GM18517 (cell line): ENCODE measurements around the gene GRIN2C.

Source experiments
- ATAC-seq: cut with Tn5 transposase; IDR thresholded peaks from one replicate; pipeline ENCODE4 v1.9.1; 2021; ENCODE audit warnings: mild to moderate bottlenecking, moderate library complexity; ENCODE audit not compliant: unreplicated experiment

The GRIN2C gene

DNA sequence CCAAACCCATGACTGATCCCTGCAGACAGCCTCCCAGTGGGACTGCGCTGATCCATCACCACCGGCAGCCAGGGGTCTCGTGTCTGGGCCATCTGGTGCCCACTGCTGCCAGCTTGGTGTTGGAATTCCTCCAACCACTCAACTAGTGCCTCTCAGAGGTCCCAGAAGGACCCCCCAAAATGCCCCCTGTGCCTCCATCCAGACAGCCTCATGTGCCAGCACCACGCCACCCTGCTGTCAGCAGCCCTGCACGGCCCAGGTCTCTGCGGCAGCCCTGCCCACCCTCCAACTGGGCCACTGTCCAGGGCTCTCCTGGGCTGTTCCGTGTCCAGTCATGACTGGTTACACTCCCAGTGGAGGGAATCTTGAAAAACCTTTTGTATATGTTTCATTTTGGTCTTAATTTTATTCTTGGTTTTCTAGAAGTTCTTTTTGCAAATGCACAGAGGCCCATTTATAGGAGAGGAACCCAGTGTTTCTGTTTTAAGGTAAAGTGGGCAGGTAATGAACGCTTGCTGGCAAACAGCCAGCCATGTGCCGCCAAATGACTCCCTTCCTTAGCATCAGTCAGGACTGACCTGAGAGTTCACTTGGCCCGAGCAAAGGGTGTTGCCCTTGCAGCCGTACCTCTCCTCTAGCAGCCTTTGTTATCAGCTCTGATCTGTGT lies 34.6 kb downstream of the GRIN2C start:
- ATAC-seq = no peak

- ATAC-seq = no peak
These were observed 36.7 kb downstream of the GRIN2C start for GRCh38 chr17:74822939-74823367.

DNA sequence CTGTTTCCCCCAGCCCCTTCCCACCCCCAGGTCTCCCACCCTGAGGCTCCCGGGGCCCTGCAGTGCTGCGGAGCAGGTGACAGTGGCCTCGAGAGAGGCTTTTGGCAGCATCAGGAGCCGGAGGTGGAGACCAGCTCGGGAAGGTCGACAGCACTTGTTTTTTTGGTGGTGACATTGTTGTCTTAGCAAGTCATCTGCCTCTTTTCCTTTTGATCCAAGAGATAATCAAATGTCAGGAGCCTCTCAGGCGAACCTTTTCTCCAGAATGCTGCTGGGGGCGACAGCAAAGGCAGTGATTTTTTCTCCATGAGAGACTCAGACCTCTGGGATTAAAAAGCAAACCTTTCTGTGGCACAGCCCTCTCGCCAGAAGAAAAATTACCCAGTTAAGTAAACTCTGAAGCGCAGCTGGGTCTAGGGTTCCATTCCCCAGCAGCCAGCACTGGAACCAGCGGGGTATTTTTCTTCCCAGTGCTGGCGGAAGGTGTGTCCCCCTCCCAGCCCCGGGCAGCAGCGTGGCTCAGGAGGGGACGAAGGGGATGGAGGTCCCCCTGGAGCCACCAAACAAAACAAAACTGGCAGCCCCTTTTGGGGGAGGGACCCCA lies 37.2 kb downstream of the GRIN2C start:
- no peak for ATAC-seq

DNA sequence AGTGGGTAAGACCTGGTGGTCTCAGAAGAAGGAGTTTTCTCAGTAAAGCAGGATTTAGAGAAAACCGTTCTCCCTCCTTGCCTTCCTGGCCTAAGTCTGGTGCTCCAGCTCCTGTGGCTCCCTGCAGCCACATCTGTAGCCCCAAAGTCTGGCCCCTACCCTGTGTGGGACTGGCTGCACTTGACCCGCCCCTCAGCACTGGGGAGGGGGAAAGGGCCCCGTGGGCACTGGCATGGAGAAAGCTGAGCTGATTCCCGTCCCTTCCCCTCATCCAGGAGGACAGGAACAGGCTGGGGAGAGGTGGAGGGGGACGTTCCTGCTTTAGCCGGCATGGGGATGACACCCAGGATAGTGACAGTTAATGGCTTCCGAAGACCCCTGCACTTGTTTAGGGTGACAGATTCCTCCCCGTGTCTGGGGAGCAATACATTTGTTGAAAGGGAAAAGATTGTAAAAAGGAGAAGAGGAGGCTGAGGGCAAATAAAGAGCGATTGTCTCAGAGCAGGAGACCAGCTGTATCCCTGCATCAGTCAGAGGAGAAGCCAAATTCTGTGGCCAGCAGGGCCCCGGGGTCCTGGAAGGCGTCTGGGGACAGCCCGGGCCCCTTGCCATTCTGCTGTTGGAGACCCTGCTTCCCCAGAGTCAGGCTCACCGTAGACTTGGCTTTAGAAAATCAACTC lies 37.9 kb downstream of the GRIN2C start:
- no peak for ATAC-seq

DNA sequence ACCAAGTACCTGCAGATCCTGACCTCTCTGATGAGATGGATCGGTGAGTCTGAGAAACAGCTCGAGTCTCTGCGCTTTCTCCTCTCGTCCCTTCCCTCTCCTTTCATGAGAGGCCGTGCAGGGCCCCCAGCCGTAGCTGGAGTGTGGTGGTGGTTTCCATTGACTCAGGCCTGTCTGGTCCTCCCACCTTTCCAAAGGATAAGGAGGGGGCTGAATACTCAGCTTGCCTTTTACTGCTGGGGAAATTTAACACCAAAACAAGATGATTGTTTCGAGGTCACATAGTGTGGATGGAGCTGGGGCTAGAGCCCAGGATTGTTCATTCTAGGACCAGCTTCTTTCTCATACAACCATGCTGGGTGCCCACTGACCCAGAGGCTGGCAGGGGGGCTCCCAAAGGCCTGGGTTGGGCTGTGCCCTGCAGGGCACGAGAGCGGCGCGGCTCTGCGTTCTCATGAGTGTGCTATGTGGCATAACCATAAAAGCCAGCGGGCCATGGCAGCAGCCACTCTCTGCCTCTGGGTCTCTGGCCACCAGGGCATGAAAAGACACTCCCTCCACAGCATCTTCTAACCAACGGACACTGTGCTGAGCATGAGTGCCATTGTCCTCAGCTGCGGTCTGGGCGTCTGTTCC lies 39.8 kb downstream of the GRIN2C start:
- no peak for ATAC-seq

- ATAC-seq = no peak
These were observed 41.3 kb downstream of the GRIN2C start for GRCh38 chr17:74818291-74818938.

DNA sequence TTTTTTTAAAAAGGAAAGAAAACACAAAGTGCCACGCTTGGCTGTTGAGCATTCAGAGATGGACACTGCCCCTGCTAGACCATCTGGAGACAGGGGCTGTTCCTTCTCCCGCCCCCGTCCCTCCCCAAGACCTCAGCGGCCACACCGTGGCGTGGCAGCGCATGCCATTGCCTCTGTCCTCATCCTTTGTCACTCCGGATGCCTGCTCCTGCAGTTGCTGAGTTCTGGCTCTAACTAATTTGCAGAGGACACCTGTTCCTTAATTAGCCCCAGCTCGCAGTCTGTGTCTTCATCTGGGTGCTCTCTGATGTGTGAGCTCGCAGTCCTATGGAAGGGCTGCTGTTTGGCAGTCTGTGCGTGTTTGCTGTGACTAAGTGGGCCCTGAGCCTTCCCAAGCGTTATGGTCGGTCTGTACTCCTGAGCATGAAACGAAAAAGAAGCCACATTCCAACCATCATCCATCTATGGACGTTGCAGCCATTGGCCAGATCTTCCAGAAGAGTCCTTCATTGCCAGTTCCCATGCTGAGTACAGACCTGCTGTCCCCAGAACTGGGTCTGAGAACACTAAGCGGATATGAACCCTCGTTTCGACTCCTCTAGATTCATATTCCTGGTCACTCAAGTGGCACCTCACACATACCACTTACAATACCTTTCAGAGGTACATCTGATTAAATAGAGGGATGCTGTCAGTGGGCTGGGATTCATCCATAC lies 42.6 kb downstream of the GRIN2C start:
- no peak for ATAC-seq

- ATAC-seq = no peak
These were observed 43.9 kb downstream of the GRIN2C start for GRCh38 chr17:74815550-74816370.

DNA sequence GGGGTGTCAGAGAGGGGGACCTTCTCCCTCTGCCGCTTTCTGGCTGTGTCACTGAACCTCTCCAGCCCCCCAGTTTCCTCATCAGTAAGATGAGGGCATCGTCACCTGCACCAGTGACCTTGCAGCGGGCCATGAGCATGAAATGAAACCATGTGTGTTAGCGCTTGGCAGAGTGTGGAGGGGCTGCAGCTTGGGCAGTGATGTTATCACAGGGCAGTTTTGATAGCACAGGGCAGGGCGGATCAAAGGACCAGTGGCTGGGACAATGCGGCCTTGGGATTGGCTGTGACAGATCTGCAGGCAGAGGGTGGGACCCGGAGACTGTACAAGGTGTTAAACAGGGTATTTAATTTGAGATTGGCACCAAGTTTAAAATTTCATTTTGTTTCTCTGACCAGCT lies 44.6 kb downstream of the GRIN2C start:
- no peak for ATAC-seq

GRCh38 chr17:74814453-74814852 lies 45.2 kb downstream of the GRIN2C start:
- ATAC-seq = no peak

GRCh38 chr17:74812109-74813009 lies 47.3 kb downstream of the GRIN2C start:
- ATAC-seq = no peak

GRCh38 chr17:74810699-74811485 lies 48.8 kb downstream of the GRIN2C start:
- no peak for ATAC-seq

GRCh38 chr17:74808714-74809430 lies 50.8 kb downstream of the GRIN2C start:
- no peak for ATAC-seq

- no peak for ATAC-seq
These were observed 51.8 kb downstream of the GRIN2C start for GRCh38 chr17:74807925-74808324.

DNA sequence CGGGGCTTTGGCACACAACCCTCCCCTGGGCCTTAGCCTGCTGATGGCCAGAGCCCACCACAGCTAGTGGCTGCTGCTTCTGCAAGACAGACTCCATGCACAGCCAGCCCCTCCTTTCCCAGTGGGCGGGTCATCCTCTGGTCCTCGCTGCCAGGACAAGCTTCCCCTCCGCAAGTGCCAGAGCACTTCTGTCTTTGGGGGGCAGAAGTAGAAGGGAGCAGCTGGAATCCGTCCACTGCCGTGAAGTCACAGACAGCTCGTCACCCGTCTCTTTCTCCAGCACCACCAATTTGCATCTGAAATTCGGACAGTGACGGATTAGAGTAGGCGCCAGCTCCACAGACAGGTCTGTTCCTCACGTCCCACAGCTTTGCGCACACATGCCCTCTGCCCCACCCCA lies 52.2 kb downstream of the GRIN2C start:
- no peak for ATAC-seq

DNA sequence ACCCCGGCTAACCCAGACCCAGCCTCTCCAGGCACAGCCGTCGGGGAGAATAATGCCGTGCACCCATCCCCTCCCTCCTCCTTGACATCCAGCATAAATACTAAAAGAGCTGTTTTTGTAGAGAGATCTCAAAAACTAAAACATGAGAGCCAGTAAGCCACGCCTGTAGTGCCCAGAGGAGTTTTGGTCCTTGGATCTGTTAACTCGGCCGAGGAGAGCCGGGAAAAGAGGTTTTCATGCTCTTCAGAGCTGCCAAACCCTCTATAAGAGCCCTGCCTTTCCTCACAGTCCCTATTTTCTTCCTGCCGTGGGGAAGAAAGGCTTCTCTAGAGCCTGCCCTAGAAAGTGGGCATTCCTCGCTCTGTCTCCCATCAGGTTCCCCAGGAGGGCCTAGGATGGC lies 53.4 kb downstream of the GRIN2C start:
- no peak for ATAC-seq

DNA sequence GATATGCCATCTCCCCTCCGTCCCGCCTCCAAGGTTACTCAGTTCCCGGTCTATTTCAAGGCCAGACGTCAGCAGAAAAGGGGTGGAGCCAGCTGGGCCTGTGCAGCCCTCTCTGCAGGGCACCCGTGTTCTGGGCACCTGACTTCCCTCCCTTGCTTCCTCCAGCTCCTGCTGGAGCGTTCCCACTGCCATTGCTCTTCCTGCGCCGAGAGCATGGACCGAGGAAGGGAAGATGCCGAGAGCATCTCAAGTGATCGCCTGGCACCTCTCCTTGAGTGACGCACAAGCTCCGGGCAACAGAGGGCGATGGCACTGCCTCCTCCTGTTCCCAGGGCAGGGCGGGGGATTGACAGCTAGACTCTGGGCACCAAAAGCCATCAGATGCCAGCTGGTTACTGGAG lies 54.1 kb downstream of the GRIN2C start:
- no peak for ATAC-seq
